Keratinocyte (primary cell): Measurements from ENCODE around the gene TFF1.

Source experiments
- EZH2 ChIP-seq: IDR thresholded peaks from one replicate; pipeline ENCODE4 v1.6.1; 2012; ENCODE audit warnings: inconsistent platforms, mild to moderate bottlenecking, low read length, moderate library complexity
- TF ChIP-seq, protein P1 (sequence below), 3 experiments: IDR thresholded peaks in 1 of 3; conservative IDR thresholded peaks in 1 of 3; optimal IDR thresholded peaks in 1 of 3; 2 replicates in 2 of 3; 3 replicates in 1 of 3; pipeline versions ENCODE3 to v1.5.1; 2011; ENCODE audit warnings: low read length in 3 of 3, mild to moderate bottlenecking in 3 of 3, moderate library complexity in 2 of 3, control low read depth in 1 of 3, inconsistent platforms in 1 of 3; ENCODE audit not compliant: insufficient read depth in 2 of 3; ENCODE audit errors: extremely low read depth in 1 of 3

- TF ChIP-seq, protein P1, sequence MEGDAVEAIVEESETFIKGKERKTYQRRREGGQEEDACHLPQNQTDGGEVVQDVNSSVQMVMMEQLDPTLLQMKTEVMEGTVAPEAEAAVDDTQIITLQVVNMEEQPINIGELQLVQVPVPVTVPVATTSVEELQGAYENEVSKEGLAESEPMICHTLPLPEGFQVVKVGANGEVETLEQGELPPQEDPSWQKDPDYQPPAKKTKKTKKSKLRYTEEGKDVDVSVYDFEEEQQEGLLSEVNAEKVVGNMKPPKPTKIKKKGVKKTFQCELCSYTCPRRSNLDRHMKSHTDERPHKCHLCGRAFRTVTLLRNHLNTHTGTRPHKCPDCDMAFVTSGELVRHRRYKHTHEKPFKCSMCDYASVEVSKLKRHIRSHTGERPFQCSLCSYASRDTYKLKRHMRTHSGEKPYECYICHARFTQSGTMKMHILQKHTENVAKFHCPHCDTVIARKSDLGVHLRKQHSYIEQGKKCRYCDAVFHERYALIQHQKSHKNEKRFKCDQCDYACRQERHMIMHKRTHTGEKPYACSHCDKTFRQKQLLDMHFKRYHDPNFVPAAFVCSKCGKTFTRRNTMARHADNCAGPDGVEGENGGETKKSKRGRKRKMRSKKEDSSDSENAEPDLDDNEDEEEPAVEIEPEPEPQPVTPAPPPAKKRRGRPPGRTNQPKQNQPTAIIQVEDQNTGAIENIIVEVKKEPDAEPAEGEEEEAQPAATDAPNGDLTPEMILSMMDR (optimal IDR thresholded peaks at IDR 0.05 in 1 of 3, IDR thresholded peaks at IDR 0.05 in 1 of 3, conservative IDR thresholded peaks at IDR 0.05 in 1 of 3; ENCODE audit: extremely low read depth in 1 of 3, insufficient read depth in 2 of 3, low read length in 3 of 3), result no peak
- TF ChIP-seq EZH2, result no peak
Measured at GRCh38 chr21:42387843-42388340, 21.6 kb upstream of the TFF1 start.
